ENCODE results near the gene C1orf141. TPM values are rescaled to one million over a fixed set of nuclear protein-coding genes. Genes with fewer than 3 reads are reported as not detected.

C1orf141 gene
- total RNA-seq, 2 experiments from 2014 or later = not detected

DNA sequence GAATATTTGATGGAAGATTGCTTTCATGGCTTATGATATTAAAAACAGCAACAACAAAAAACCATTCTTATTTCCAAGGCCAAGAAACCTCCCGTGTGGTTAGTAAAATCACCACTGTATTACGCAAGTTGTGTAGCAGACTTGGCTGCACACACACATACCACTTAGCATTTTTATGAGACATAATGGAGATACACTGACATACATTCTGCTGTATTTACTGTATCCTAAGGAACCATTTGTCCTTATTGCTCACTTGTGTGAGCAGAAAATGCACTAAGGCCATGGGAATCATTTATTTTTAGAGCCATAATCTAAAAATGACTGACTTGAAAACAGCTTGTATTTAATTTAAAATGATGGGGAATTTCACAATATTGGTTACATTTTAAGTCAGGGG lies 584 bp upstream of the C1orf141 start:
- no peak overlapping the region for H3K27ac Mint-ChIP-seq
- ChIA-PET POLR2A (no interaction called here), CTCF (no interaction called here)
- peaks cover 6% of the 10 kb centered on the region for H3K27me3 Mint-ChIP-seq
- Histone ChIP-seq H3K4me1 (ENCODE audit: insufficient read depth, low read length) (peaks cover 6% of the 10 kb centered on the region), H3K4me3 (ENCODE audit: low read length) (no peak overlapping the region), H3K27me3 (ENCODE audit: control insufficient read depth in 1 of 2, insufficient read depth in 2 of 2, low read length in 2 of 2) (peaks cover 0 to 3% of the 10 kb centered on the region in 2 experiments), H3K36me3 (ENCODE audit: insufficient read depth, low read length) (no peaks in the 10 kb centered on the region), H3K27ac (ENCODE audit: low read depth in 1 of 2, low read length in 2 of 2) (no peak overlapping the region), H3K9me3 (ENCODE audit: control insufficient read depth in 1 of 2, insufficient read depth in 1 of 2, low read length in 2 of 2) (no peaks in the 10 kb centered on the region)
- peak overlapping the region; percentile 79 for H3K4me3 Mint-ChIP-seq
- peaks cover 12% of the 10 kb centered on the region for H3K4me1 Mint-ChIP-seq (ENCODE audit: low read depth)
- no peak for DNase-seq
- TF ChIP-seq, protein P1, sequence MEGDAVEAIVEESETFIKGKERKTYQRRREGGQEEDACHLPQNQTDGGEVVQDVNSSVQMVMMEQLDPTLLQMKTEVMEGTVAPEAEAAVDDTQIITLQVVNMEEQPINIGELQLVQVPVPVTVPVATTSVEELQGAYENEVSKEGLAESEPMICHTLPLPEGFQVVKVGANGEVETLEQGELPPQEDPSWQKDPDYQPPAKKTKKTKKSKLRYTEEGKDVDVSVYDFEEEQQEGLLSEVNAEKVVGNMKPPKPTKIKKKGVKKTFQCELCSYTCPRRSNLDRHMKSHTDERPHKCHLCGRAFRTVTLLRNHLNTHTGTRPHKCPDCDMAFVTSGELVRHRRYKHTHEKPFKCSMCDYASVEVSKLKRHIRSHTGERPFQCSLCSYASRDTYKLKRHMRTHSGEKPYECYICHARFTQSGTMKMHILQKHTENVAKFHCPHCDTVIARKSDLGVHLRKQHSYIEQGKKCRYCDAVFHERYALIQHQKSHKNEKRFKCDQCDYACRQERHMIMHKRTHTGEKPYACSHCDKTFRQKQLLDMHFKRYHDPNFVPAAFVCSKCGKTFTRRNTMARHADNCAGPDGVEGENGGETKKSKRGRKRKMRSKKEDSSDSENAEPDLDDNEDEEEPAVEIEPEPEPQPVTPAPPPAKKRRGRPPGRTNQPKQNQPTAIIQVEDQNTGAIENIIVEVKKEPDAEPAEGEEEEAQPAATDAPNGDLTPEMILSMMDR (IDR thresholded peaks at IDR 0.05) = no peak
- H3K9me3 Mint-ChIP-seq = no peaks in the 10 kb centered on the region
- intact Hi-C loops (cut with DNase I, micrococcal nuclease) = loop anchor here in 1 of 2 experiments (5.0 kb wide), 1 partner anchor 78 kb away; no protein-coding TSS in a partner anchor
- H3K36me3 Mint-ChIP-seq (ENCODE audit: low read depth) = no peaks in the 10 kb centered on the region
- no peak for ATAC-seq (ENCODE audit: poor library complexity)

DNA sequence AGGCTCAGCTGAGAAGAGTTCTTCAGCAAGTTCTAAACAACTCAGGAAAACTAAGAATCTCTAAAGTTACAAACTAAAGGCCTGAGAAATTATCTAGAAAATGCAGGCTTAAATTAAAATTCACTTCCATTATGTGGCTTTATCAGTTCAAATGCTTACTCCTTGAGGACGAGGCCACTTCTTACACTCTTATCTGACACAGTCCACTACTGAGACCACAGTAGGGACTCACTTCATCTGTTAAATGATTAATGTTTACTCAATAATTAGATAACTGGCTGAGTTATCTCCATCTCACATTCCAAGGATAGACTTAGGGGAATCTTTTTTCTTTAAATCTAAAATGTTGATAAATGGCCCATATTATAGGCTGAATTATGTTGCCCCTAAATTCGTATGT lies 1.6 kb downstream of the C1orf141 start:
- ChIA-PET CTCF (no interaction called here), POLR2A (no interaction called here)
- intact Hi-C loops (cut with DNase I, micrococcal nuclease) = no loop called here

DNA sequence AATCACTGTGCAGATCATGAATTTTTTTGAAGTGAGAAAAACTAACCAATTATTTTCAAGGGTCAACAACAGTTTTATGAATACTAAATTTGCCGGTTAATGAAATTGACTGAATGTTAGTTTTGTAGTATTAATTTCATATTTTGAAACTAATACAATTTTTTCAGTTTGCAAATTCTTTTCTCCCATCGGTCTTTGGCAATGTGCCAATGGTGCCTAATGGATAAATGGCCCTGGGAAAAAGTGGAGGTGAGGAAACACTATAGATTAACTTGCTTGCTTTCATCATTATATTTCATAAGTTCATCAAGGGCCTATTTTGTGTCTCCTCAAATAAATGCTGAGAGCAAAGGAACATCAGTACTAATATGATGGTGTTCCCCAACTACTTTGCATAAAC lies 4.1 kb downstream of the C1orf141 start:
- Histone ChIP-seq H3K9me3 (ENCODE audit: control insufficient read depth in 1 of 2, insufficient read depth in 1 of 2, low read length in 2 of 2) (no peaks in the 10 kb centered on the region), H3K27ac (ENCODE audit: low read depth in 1 of 2, low read length in 2 of 2) (no peak overlapping the region), H3K27me3 (ENCODE audit: control insufficient read depth in 1 of 2, insufficient read depth in 2 of 2, low read length in 2 of 2) (peaks cover 0 to 3% of the 10 kb centered on the region in 2 experiments), H3K4me1 (ENCODE audit: insufficient read depth, low read length) (peaks cover 6% of the 10 kb centered on the region), H3K4me3 (ENCODE audit: low read length) (no peak overlapping the region), H3K36me3 (ENCODE audit: insufficient read depth, low read length) (no peaks in the 10 kb centered on the region)
- ATAC-seq (ENCODE audit: poor library complexity) (no peak), DNase-seq (no peak)
- ChIA-PET CTCF (no interaction called here), POLR2A (no interaction called here)
- intact Hi-C loops (cut with DNase I, micrococcal nuclease) = no loop called here
- no peaks in the 10 kb centered on the region for H3K36me3 Mint-ChIP-seq (ENCODE audit: low read depth)
- no peak overlapping the region for H3K4me3 Mint-ChIP-seq
- H3K4me1 Mint-ChIP-seq (ENCODE audit: low read depth) = peaks cover 12% of the 10 kb centered on the region
- peaks cover 6% of the 10 kb centered on the region for H3K27me3 Mint-ChIP-seq
- no peak overlapping the region for H3K27ac Mint-ChIP-seq
- TF ChIP-seq, protein P1 (IDR thresholded peaks at IDR 0.05) = no peak
- no peaks in the 10 kb centered on the region for H3K9me3 Mint-ChIP-seq

More for the DNA sequence above, 1.6 kb downstream of the C1orf141 start:
- peaks cover 12% of the 10 kb centered on the region for H3K4me1 Mint-ChIP-seq (ENCODE audit: low read depth)
- H3K27ac ChIP-seq (ENCODE audit: low read depth in 1 of 2, low read length in 2 of 2) = no peak overlapping the region
- H3K36me3 ChIP-seq (ENCODE audit: insufficient read depth, low read length) = no peaks in the 10 kb centered on the region
- peaks cover 0 to 3% of the 10 kb centered on the region in 2 experiments for H3K27me3 ChIP-seq (ENCODE audit: control insufficient read depth in 1 of 2, insufficient read depth in 2 of 2, low read length in 2 of 2)
- H3K9me3 Mint-ChIP-seq = no peaks in the 10 kb centered on the region
- DNase-seq (no peak), ATAC-seq (ENCODE audit: poor library complexity) (no peak)
- peaks cover 6% of the 10 kb centered on the region for H3K4me1 ChIP-seq (ENCODE audit: insufficient read depth, low read length)
- H3K36me3 Mint-ChIP-seq (ENCODE audit: low read depth) = no peaks in the 10 kb centered on the region
- peaks cover 6% of the 10 kb centered on the region for H3K27me3 Mint-ChIP-seq
- H3K9me3 ChIP-seq (ENCODE audit: control insufficient read depth in 1 of 2, insufficient read depth in 1 of 2, low read length in 2 of 2) = no peaks in the 10 kb centered on the region
- no peak overlapping the region for H3K4me3 Mint-ChIP-seq
- H3K27ac Mint-ChIP-seq = no peak overlapping the region
- no peak overlapping the region for H3K4me3 ChIP-seq (ENCODE audit: low read length)
- TF ChIP-seq, protein P1 (IDR thresholded peaks at IDR 0.05) = no peak
